H7 (cell line): ENCODE results near the gene ELOA. TPM values are rescaled to one million over a fixed set of nuclear protein-coding genes. Genes with fewer than 3 reads are reported as not detected.
"Not testable (repeated sequence)": the region's sequence is repeated elsewhere in the genome, so short reads cannot be mapped to it uniquely, and the experiment has no call there.

Experiments
- DNase-seq: peaks from one replicate; pipeline ENCODE4 v3.0.0; 2012
- H3K27me3 ChIP-seq: 2 replicates; pipeline ENCODE4 v1.6.0; 2011; ENCODE audit warnings: mild to moderate bottlenecking, low read length; ENCODE audit not compliant: control insufficient read depth, insufficient read depth
- H3K36me3 ChIP-seq: replicated peaks from 2 replicates; pipeline ENCODE4 v1.5.1; 2011; ENCODE audit warnings: low read length; ENCODE audit not compliant: control insufficient read depth, insufficient read depth
- H3K4me3 ChIP-seq: 2 replicates; pipeline ENCODE4 v1.5.1; 2011; ENCODE audit warnings: low read depth, mild to moderate bottlenecking, control low read depth, low read length, moderate library complexity; ENCODE audit not compliant: insufficient read depth
- total RNA-seq: library from RNA; depleted of rRNA; stranded (reverse); fragments of >200 nt; shearing (Covaris generic); gene quantifications from 2 replicates; pipeline ENCODE4 v1.2.3, GENCODE V29; 2014

The ELOA gene
- total RNA-seq, 1 experiment from 2014 or later, result 55.4 TPM

DNA sequence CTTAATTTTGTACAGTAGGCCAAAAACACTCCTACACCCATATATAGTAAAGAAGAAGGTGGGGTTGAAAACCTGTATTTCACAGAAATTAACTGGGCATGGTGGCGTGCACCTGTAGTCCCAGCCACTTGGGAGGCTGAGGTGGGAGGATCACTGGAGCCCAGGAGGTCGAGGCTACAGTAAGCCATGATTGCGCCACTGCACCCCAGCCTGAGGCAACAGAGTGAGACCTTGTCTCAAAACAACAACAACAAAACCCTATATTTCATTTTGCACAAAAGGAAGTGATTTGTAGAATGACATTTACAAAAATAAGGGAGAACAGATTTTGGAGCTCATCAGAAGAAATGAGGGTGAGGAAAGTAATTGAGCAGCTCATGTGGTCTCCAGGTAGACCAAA is 45.4 kb downstream of the ELOA start:
- no peak for DNase-seq
- H3K27me3 ChIP-seq, result no peaks in the 10 kb centered on the region
- H3K4me3 ChIP-seq, result no peak overlapping the region
- peaks cover 19% of the 10 kb centered on the region for H3K36me3 ChIP-seq

DNA sequence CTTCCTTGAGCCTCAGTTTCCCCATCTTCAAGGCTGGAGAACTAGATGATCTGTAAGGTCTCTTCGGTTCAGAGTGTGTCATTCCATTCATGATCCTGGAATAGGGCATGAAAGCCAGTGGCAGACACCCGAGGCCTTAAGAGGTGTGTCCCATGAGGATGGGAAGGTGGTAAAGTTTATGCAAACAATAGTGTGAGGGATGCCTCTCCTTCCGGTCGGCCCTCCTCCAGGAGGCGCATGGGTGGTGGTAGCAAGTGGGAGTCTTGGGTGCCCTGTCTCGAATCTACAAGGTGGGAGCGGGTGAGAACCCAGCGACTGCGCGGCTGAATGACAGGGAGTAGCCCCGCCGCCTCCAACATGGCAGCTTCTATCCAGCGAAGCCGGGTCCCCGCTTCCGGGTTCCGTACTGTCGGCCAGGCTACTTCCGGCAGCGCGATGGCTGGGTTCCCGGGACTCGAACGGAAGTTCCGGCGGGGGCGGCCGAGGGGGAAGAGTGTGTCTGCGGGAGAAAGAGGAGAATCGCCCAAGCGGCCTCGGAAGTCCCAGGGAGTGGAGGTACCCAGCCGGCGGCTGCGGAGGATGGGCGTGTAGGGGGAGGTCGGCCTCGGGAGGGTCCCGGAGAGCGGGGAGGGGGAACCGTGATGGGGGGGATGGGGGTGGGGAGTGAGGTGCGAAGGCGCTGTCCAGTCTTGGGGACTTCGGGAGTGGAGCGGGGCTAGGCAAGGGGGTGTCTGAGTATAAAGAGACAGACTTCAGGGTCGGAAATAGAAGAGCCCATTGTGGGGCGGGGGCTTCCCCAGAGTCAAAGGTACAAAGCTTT is 47.6 kb downstream of the ELOA start, which contains the start of gene LYPLA2:
LYPLA2 (plus strand) TSS at position 450 of the 820 bp plus-strand sequence. CDS start 1,538 bp downstream, outside the sequence.
- peak; percentile 96 for DNase-seq
- Histone ChIP-seq H3K4me3 (peak within 1 kb of the TSS; percentile 65), H3K36me3 (peaks cover 17% of the 10 kb centered on the region), H3K27me3 (no peaks in the 10 kb centered on the region)

- Histone ChIP-seq H3K36me3 (peaks cover 13% of the 10 kb centered on the region), H3K4me3 (peak overlapping the region; percentile 65), H3K27me3 (no peaks in the 10 kb centered on the region)
- DNase-seq, result peak; percentile 90
Observed at GRCh38 chr1:23791516-23792047, 48.3 kb downstream of the ELOA start.

GRCh38 chr1:23792151-23792945 is 49.1 kb downstream of the ELOA start:
- Histone ChIP-seq H3K36me3 (peaks cover 13% of the 10 kb centered on the region), H3K27me3 (no peaks in the 10 kb centered on the region), H3K4me3 (peak overlapping the region; percentile 65)
- DNase-seq, result peak; percentile 74

GRCh38 chr1:23793018-23793781 is 49.9 kb downstream of the ELOA start:
- Histone ChIP-seq H3K27me3 (no peaks in the 10 kb centered on the region), H3K36me3 (peaks cover 14% of the 10 kb centered on the region), H3K4me3 (no peak overlapping the region)
- DNase-seq, result peak; percentile 73

DNA sequence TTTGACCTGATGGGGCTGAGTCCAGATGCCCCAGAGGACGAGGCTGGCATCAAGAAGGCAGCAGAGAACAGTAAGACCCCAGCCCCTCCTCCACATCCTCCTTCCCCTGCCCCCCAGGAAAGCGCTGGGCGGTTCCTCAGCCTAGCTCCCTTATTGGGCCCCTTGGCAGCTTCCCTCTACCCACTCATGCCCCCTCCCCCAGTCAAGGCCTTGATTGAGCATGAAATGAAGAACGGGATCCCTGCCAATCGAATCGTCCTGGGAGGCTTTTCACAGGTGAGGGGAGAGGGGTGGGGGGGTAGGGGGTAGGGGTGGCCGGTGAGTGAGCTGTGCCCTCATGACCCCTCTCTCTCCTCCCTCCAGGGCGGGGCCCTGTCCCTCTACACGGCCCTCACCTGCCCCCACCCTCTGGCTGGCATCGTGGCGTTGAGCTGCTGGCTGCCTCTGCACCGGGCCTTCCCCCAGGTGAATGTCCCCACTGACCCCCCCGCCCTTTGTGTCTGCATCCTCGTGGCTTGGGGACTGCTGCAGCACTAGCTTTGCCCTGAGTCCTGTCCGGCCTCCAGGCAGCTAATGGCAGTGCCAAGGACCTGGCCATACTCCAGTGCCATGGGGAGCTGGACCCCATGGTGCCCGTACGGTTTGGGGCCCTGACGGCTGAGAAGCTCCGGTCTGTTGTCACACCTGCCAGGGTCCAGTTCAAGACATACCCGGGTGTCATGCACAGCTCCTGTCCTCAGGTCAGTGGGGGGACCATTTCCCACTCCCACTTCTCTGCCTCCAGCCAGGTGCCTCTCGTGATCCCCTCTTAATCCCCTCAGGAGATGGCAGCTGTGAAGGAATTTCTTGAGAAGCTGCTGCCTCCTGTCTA is 50.8 kb downstream of the ELOA start:
- DNase-seq, result no peak
- H3K4me3 ChIP-seq, result no peak overlapping the region
- peaks cover 14% of the 10 kb centered on the region for H3K36me3 ChIP-seq
- H3K27me3 ChIP-seq, result no peaks in the 10 kb centered on the region

DNA sequence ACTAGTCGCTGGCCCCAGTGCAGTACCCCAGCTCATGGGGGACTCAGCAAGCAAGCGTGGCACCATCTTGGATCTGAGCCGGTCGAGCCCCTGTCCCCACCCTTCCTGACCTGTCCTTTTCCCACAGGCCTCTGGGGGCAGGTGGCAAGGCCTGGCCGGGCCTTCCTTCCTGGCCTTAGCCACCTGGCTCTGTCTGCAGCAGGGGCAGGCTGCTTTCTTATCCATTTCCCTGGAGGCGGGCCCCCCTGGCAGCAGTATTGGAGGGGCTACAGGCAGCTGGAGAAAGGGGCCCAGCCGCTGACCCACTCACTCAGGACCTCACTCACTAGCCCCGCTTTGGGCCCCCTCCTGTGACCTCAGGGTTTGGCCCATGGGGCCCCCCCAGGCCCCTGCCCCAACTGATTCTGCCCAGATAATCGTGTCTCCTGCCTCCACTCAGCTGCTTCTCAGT is 51.5 kb downstream of the ELOA start:
- not testable (repeated sequence) for DNase-seq, H3K4me3 ChIP-seq, H3K27me3 ChIP-seq
- peaks cover 14% of the 10 kb centered on the region for H3K36me3 ChIP-seq

GRCh38 chr1:23795676-23796465 is 52.6 kb downstream of the ELOA start:
- H3K36me3 ChIP-seq, result peaks cover 14% of the 10 kb centered on the region
- peak; percentile 35 for DNase-seq
- no peak overlapping the region for H3K4me3 ChIP-seq
- H3K27me3 ChIP-seq, result no peaks in the 10 kb centered on the region

DNA sequence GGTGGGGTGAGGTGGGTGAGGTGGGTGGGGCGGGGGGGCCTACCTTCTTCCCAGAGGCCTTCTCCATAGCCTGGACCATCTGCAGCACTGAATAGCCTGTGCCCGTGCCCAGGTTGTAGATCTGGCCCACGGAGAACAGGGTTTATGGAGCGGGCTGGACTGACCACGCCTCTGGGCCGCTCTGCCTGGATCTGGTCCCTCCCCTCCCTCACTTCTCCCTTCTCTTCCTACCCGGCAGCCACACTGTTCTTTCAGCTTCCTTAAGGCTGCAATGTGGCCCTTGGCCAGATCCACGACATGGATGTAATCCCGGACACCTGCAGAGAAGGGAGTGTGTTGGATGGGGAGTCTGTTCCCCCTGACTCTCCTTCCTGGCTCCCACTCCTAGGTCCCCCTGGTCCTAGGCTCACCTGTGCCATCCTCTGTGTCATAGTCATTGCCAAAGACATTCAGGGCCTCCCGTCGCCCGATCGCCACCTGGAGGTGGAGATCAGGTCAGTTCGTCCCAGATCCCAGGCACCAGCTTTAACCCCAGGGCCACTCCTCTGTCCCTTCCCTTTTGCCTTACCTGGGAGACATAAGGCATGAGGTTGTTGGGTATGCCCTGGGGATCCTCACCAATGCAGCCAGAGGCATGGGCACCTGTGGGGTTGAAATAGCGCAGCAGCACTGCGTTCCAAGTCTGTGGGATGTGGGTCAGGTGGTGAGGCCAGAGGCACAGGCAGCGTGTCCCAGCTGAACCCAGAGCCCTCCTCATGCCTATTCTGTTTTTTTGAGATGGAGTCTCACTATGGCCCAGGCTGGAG is 53.4 kb downstream of the ELOA start:
- DNase-seq, result peak; percentile 77
- no peak overlapping the region for H3K4me3 ChIP-seq
- peaks cover 14% of the 10 kb centered on the region for H3K36me3 ChIP-seq
- peaks cover 7% of the 10 kb centered on the region; the same call in 1 of the 2 replicates for H3K27me3 ChIP-seq

- Histone ChIP-seq H3K27me3 (peaks cover 9% of the 10 kb centered on the region; the same call in 1 of the 2 replicates), H3K36me3 (peaks cover 14% of the 10 kb centered on the region), H3K4me3 (no peak overlapping the region)
- DNase-seq, result peak; percentile 21
Observed at GRCh38 chr1:23797478-23798448, 54.5 kb downstream of the ELOA start.

DNA sequence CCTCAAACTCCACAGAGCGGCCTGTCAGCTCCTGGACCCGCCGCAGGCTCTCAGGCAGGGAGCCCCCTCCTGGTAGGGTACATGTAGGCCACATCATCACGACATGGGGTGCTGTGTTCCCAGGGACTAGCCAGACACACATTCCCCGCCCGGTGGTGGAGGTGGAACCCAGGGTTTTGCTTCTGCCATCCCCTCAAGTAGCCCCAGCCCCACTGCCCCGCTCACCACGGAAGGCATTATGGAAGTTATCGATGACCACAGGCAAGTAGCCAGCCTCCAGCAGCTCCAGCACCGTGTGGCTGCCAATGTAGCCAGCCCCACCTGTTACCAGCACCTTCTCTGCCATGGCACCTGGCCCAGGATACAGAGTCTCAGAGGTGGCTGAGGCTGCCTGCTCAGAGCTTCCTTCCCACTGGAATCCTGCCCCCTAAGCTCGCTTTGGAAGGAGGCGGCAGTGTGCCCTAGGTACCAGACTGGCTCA is 55.4 kb downstream of the ELOA start:
- H3K4me3 ChIP-seq, result no peak overlapping the region
- peak; percentile 77 for DNase-seq
- H3K36me3 ChIP-seq, result peaks cover 12% of the 10 kb centered on the region
- H3K27me3 ChIP-seq, result peaks cover 9% of the 10 kb centered on the region; the same call in 1 of the 2 replicates
